ENCODE data around the gene TMEM89. TPM values are rescaled to one million over a fixed set of nuclear protein-coding genes. Genes with fewer than 3 reads are reported as not detected.
A peak's percentile ranks its signal among the peaks of the same experiment; 100 is the strongest.

TMEM89 gene
- total RNA-seq, 4 donors from 2014 or later = not detected

GRCh38 chr3:48662753-48663488 lies 41.4 kb upstream of the TMEM89 start, which contains the start of gene CELSR3:
CELSR3 (minus strand) TSS chr3:48662886; CDS start chr3:48662634, 252 bp downstream.
- H3K4me1 ChIP-seq = peaks cover 0 to 34% (median 4%) of the 10 kb centered on the region in 3 donors
- H3K27ac ChIP-seq = peak within 1 kb of the TSS in 3 of 4 donors; percentile 74 to 87 (median 78)
- H3K27me3 ChIP-seq = peaks cover 62% of the 10 kb centered on the region
- H3K9me3 ChIP-seq = no peaks in the 10 kb centered on the region
- no peaks in the 10 kb centered on the region for H3K36me3 ChIP-seq
- 0% methylated on average over 7 of the region's 52 CpGs; no CpG with 5 or more reads in 1 of the 2 donors for WGBS, 2 donors (ENCODE audit: low coverage in 1 of 2)
- peak within 1 kb of the TSS; percentile 10 to 52 for H3K4me3 ChIP-seq
- no peak for TF ChIP-seq POLR2AphosphoS5 (IDR thresholded peaks at IDR 0.05)
- no peak for TF ChIP-seq POLR2A (IDR thresholded peaks at IDR 0.05)
- TF ChIP-seq CTCF (IDR thresholded peaks at IDR 0.05) = no peak
- TF ChIP-seq EP300 (IDR thresholded peaks at IDR 0.05) = no peak
- ATAC-seq = peak; percentile 35

GRCh38 chr3:48662145-48662752 lies 40.7 kb upstream of the TMEM89 start:
- no peak for ATAC-seq
- Histone ChIP-seq H3K4me1 (peaks cover 0 to 34% (median 4%) of the 10 kb centered on the region in 3 donors), H3K36me3 (no peaks in the 10 kb centered on the region), H3K4me3 (peak overlapping the region in 1 of 2 donors; percentile 52), H3K9me3 (no peaks in the 10 kb centered on the region), H3K27ac (peak overlapping the region in 2 of 4 donors; percentile 78 to 87), H3K27me3 (peaks cover 62% of the 10 kb centered on the region)
- 0% methylated on average over 1 of the region's 46 CpGs; no CpG with 5 or more reads in 1 of the 2 donors for WGBS, 2 donors (ENCODE audit: low coverage in 1 of 2)
- TF ChIP-seq POLR2AphosphoS5 (IDR thresholded peaks at IDR 0.05) (no peak), POLR2A (IDR thresholded peaks at IDR 0.05) (no peak), EP300 (IDR thresholded peaks at IDR 0.05) (no peak), CTCF (IDR thresholded peaks at IDR 0.05) (no peak)

GRCh38 chr3:48661501-48662144 lies 40.1 kb upstream of the TMEM89 start:
- Histone ChIP-seq H3K36me3 (no peaks in the 10 kb centered on the region), H3K4me1 (peaks cover 0 to 38% (median 4%) of the 10 kb centered on the region in 3 donors), H3K9me3 (no peaks in the 10 kb centered on the region), H3K27me3 (peaks cover 62% of the 10 kb centered on the region), H3K27ac (no peak overlapping the region), H3K4me3 (peak overlapping the region in 1 of 2 donors; percentile 47)
- no peak for ATAC-seq
- TF ChIP-seq POLR2AphosphoS5 (IDR thresholded peaks at IDR 0.05) (no peak), EP300 (IDR thresholded peaks at IDR 0.05) (no peak), POLR2A (IDR thresholded peaks at IDR 0.05) (no peak), CTCF (IDR thresholded peaks at IDR 0.05) (no peak)
- WGBS, 2 donors (ENCODE audit: low coverage in 1 of 2) = no CpG with 5 or more reads among the region's 67 CpGs

- Histone ChIP-seq H3K27ac (no peak overlapping the region), H3K4me3 (peak overlapping the region in 1 of 2 donors; percentile 47), H3K36me3 (no peaks in the 10 kb centered on the region), H3K4me1 (peaks cover 0 to 45% (median 7%) of the 10 kb centered on the region in 3 donors), H3K9me3 (no peaks in the 10 kb centered on the region), H3K27me3 (peaks cover 62% of the 10 kb centered on the region)
- ATAC-seq = no peak
- WGBS, 2 donors (ENCODE audit: low coverage in 1 of 2) = 90% methylated on average over 2 to 17 of the region's 61 CpGs
- TF ChIP-seq CTCF (IDR thresholded peaks at IDR 0.05) (no peak), EP300 (IDR thresholded peaks at IDR 0.05) (no peak), POLR2AphosphoS5 (IDR thresholded peaks at IDR 0.05) (no peak), POLR2A (IDR thresholded peaks at IDR 0.05) (no peak)
Measured at GRCh38 chr3:48660800-48661400, 39.3 kb upstream of the TMEM89 start.
